ENCODE measurements around the gene PRKCA.
"Not testable (repeated sequence)": the region's sequence is repeated elsewhere in the genome, so short reads cannot be mapped to it uniquely, and the experiment has no call there.

The PRKCA gene

GRCh38 chr17:66344473-66344872 lies 42.1 kb downstream of the PRKCA start:
- no peak for TF ChIP-seq CTCF (IDR thresholded peaks at IDR 0.05)
- H3K27ac ChIP-seq, result no peak overlapping the region

GRCh38 chr17:66345264-66345663 lies 42.9 kb downstream of the PRKCA start:
- TF ChIP-seq CTCF (IDR thresholded peaks at IDR 0.05), result no peak
- no peak for DNase-seq (ENCODE audit: low spot score)
- H3K4me3 ChIP-seq, result no peak overlapping the region
- no peak overlapping the region for H3K27ac ChIP-seq

More at GRCh38 chr17:66344473-66344872, 42.1 kb downstream of the PRKCA start:
- no peak for DNase-seq (ENCODE audit: low spot score)
- H3K4me3 ChIP-seq, result no peak overlapping the region

GRCh38 chr17:66345949-66346638 lies 43.7 kb downstream of the PRKCA start:
- not testable (repeated sequence) for DNase-seq (ENCODE audit: low spot score); H3K4me3 ChIP-seq; H3K27ac ChIP-seq

- no peak overlapping the region for H3K4me3 ChIP-seq
- no peak for DNase-seq (ENCODE audit: low spot score)
- TF ChIP-seq CTCF (IDR thresholded peaks at IDR 0.05), result no peak
- no peak overlapping the region for H3K27ac ChIP-seq
Observed at GRCh38 chr17:66347661-66348514, 45.5 kb downstream of the PRKCA start.

GRCh38 chr17:66348584-66349165 lies 46.3 kb downstream of the PRKCA start:
- Histone ChIP-seq H3K27ac (no peak overlapping the region), H3K4me3 (no peak overlapping the region)
- no peak for DNase-seq (ENCODE audit: low spot score)
- no peak for TF ChIP-seq CTCF (IDR thresholded peaks at IDR 0.05)

- DNase-seq (ENCODE audit: low spot score), result no peak
- no peak overlapping the region for H3K27ac ChIP-seq
Observed at GRCh38 chr17:66349521-66350254, 47.3 kb downstream of the PRKCA start.

GRCh38 chr17:66350576-66350975 lies 48.2 kb downstream of the PRKCA start:
- not testable (repeated sequence) for H3K27ac ChIP-seq; H3K4me3 ChIP-seq; DNase-seq (ENCODE audit: low spot score)

More at GRCh38 chr17:66349521-66350254, 47.3 kb downstream of the PRKCA start:
- TF ChIP-seq CTCF (IDR thresholded peaks at IDR 0.05), result no peak
- no peak overlapping the region for H3K4me3 ChIP-seq
